Measurements from ENCODE around the gene A4GALT.
"Not testable (repeated sequence)": the region's sequence is repeated elsewhere in the genome, so short reads cannot be mapped to it uniquely, and the experiment has no call there.

A4GALT gene

DNA sequence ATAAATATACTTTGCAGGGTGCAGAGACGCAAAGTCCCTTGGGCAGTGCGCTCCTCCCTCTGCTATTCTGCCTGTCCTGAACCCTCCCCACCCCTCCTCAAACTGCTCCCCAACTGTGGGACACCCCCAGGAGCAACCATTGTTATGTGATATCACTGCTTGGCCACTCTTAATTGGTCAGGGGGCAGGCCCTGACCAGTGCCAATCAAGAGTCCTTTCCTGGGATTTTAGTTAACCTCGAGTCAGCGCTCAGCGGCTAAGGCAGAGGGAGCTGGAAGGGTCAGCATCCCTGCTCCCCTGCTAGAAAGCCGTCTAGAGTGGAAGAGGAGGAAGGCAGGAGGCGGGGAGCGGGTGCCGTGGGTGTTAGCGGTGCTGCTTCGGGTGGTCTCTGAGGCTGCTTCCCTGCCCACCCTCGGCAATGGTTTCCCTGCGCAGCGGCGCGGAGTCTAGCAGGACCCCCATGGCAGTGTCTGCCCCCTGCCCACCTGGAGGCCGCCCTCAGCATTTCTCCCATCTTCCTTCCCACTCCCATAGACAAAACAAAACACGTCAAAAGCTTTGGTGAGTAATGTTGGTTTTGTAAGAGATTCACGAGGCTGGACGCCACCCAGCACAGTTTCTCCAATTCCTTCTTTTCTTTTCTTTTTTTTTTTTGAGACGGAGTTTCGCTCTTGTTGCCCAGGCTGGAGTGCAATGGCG, 38.4 kb upstream of the A4GALT start:
- FAIRE-seq: no peak
- no peak for DNase-seq (ENCODE audit: insufficient read length)
- TF ChIP-seq POLR2A (IDR thresholded peaks at IDR 0.05; ENCODE audit: low read depth, low read length) (no peak), POLR2AphosphoS5 (IDR thresholded peaks at IDR 0.05; ENCODE audit: low read depth, low read length) (no peak), TAF1 (IDR thresholded peaks at IDR 0.05; ENCODE audit: borderline replicate concordance, low read depth, low read length) (no peak)

DNA sequence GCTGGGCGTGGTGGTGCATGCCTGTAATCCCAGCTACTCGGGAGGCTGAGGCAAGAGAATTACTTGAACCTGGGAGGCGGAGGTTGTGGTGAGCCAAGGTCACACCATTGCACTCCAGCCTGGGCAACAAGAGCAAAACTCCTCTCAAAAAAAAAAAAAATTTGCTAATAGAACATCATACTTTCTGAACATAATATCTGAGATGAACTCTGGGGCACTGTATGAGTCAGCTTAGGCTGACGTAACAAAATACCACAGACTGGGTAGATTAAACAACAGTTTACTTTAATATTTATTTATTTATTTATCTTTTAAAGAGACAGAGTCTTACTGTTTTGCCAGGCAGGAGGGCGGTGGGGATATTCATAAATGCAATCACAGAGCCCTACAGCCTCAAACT, 34.9 kb upstream of the A4GALT start:
- DNase-seq (ENCODE audit: insufficient read length); FAIRE-seq: not testable (repeated sequence)

DNA sequence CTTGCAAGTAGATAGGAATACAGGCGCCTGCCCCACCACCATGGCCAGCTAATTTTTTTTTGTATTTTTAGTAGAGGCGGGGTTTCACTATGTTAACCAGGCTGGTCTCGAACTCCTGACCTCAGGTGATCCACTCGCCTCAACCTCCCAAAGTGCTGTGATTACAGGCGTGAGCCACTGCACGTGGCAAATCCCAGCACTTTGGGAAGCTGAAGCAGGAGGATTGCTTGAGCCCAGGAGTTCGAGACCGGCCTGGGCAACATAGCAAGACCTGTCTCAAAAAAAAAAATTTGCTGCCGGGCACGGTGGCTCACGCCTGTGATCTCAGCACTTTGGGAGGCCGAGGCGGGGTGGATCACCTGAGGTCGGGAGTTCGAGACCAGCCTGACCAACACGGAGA, 34.5 kb upstream of the A4GALT start:
- DNase-seq (ENCODE audit: insufficient read length); FAIRE-seq: not testable (repeated sequence)

DNA sequence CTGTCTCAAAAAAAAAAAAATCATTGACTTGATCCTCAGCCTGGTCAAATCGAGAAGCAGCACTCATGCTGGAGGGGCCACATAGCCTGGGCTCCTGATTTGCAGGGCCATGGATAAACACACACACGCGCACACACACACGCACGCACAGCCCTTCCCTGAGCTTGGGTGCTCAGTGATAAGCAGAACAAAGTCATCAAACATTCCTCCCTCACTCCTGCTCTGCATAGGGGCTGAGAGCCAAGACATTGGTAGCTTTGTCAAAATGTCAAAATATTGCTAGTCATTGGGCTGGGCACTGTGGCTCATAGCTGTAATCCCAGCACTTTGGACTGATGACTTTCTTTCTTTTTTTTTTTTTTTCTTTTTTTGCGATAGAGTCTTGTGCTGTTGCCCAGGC, 34.0 kb upstream of the A4GALT start:
- no peak for FAIRE-seq
- no peak for TF ChIP-seq TAF1 (IDR thresholded peaks at IDR 0.05; ENCODE audit: borderline replicate concordance, low read depth, low read length)
- DNase-seq (ENCODE audit: insufficient read length): no peak

DNA sequence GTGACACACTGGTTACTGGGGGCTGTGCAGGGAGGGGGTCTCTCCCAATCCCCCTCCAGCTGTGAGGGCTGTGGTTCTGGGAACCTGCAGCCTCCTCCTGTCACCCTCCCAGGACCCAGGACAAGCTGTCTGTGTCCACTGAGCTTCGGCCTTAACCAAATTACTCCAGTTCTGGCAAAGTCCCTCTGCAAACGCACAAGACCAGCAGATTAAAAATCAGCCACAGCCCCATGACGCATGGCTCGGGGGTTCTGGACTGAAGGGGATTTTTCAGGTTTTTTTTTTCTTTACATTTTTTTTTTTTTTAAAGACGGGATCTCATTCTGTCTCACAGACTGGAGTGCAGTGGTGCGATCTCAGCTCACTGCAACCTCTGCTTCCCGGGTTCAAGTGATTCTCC, 32.2 kb upstream of the A4GALT start:
- DNase-seq (ENCODE audit: insufficient read length): no peak
- no peak for FAIRE-seq
- TF ChIP-seq POLR2A (IDR thresholded peaks at IDR 0.05; ENCODE audit: low read depth, low read length): no peak
- TF ChIP-seq TAF1 (IDR thresholded peaks at IDR 0.05; ENCODE audit: borderline replicate concordance, low read depth, low read length): no peak; the same call in 1 of the 2 replicates
- no peak for TF ChIP-seq POLR2AphosphoS5 (IDR thresholded peaks at IDR 0.05; ENCODE audit: low read depth, low read length)

DNA sequence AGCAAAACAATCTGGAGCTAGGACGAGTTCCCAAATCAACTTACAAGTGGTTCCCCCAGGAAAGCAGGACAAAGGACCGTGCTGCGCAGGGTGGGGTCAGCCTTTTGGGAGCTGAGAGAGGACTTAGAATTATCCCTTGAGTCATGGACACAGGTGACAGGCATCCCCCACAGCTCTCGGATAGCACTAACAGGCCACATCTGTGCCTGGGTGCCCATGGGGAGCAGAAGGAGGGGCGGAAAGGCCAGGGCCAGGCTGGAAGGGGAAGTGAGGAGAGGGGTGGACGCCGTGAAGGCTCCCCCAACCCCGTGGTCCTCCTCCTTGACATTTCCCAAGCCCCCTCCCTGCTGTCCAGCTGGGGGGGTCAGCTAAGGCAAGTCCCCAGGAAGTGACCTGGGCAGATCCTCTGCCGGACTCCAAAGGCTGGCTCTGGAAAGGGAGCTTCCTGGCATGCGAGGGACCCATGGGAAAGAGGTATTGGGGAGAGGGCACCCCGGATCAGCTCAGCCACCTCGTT, 31.6 kb upstream of the A4GALT start:
- FAIRE-seq (no peak), DNase-seq (ENCODE audit: insufficient read length) (no peak)
- TF ChIP-seq TAF1 (IDR thresholded peaks at IDR 0.05; ENCODE audit: borderline replicate concordance, low read depth, low read length) (no peak), POLR2AphosphoS5 (IDR thresholded peaks at IDR 0.05; ENCODE audit: low read depth, low read length) (no peak), POLR2A (IDR thresholded peaks at IDR 0.05; ENCODE audit: low read depth, low read length) (no peak)

DNA sequence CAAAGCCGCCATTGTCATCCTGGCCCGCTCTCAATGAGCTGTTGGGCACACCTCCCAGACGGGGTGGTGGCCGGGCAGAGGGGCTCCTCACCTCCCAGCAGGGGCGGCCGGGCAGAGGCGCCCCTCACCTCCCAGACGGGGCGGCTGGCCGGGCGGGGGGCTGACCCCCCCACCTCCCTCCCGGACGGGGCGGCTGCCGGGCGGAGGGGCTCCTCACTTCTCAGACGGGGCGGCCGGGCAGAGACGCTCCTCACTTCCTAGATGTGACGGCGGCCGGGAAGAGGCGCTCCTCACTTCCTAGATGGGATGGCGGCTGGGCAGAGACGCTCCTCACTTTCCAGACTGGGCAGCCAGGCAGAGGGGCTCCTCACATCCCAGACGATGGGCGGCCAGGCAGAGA, 29.8 kb upstream of the A4GALT start:
- not testable (repeated sequence) for FAIRE-seq

DNA sequence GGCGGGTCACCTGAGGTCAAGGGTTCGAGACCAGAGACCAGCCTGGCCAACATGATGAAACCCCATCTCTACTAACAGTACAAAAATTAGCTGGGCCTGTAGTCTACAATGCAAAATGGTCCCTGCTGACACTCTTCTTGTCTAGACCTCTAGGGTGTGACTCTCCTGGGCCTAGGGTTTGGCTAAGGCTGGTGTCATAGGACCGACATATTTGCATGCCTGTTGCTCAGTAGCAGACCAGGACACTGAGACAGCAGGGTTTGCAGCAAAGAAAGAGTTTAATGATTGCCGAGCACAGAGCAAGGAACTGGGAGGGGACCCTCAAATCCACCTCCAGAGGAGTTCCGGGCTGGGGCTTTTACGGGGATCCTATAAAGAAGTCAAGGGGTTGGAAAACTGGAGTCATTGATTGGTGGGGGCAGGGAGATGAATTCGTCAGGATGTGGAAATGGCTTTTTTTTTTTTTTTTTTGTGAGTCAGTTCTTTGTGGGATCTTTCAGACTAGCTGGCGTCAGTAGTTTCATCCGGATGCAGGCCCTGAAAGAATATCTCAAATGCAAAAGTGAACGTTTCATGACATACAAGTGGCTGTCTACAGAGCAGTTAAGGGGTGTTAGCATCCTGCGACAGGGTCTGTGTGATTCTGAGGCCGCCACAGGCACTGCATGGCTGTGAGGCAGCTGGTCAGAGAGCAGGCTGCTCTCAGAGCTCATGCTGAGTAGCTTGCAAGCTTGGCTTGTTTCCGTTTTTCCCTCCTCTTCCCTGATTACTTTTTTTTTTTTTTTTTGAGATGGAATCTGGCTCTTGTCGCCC, 27.2 kb upstream of the A4GALT start:
- FAIRE-seq (no peak), DNase-seq (ENCODE audit: insufficient read length) (no peak)
- TF ChIP-seq TAF1 (IDR thresholded peaks at IDR 0.05; ENCODE audit: borderline replicate concordance, low read depth, low read length) (no peak), POLR2A (IDR thresholded peaks at IDR 0.05; ENCODE audit: low read depth, low read length) (no peak), POLR2AphosphoS5 (IDR thresholded peaks at IDR 0.05; ENCODE audit: low read depth, low read length) (no peak)

More for the DNA sequence above, 29.8 kb upstream of the A4GALT start:
- not testable (repeated sequence) for DNase-seq (ENCODE audit: insufficient read length)

DNA sequence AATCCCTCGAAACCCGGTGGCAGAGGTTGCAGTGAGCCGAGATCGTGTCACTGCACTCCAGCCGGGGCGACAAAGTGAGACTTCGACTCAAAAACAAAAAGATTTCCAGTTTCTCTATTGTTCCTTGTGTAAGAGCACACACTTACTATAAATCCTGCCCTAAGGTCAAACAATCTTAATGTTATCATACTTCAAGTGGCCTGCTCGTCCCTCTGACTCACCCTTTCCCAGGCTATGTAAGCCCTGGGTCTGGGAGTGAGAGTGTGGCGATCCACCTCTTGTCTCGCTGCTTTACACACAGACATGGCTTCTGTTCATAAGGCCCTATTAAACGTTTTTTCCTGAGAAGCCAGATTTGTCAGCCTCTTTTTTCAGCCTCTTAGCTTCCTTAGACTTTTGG, 24.4 kb upstream of the A4GALT start:
- no peak for FAIRE-seq
- no peak for DNase-seq (ENCODE audit: insufficient read length)

DNA sequence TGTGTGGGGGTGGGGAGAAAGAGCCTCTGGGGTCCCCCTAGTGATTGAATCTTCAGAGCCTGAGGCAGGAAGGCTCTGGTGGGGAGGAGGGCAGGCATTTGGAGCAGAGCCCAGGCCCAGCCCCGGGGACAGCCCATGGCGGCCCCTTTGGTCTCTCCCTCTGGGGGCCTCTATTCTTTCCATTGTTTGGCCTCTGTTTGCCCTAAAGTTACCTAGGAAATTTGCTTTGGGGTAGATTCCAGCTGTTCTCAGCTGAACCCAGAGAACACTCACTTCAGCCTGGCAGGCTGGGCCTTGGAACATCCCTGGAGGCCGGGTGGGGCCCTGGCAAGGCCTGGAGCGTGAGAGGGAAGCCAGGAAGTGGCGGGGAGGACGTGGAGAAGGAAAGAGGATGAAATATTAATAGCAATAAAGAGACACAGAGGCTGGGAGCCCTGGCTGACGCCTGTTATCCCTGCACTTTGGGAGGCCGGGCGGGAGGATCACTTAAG, 22.9 kb upstream of the A4GALT start:
- DNase-seq (ENCODE audit: insufficient read length): no peak
- TF ChIP-seq POLR2A (IDR thresholded peaks at IDR 0.05; ENCODE audit: low read depth, low read length): no peak
- no peak for TF ChIP-seq TAF1 (IDR thresholded peaks at IDR 0.05; ENCODE audit: borderline replicate concordance, low read depth, low read length)
- TF ChIP-seq POLR2AphosphoS5 (IDR thresholded peaks at IDR 0.05; ENCODE audit: low read depth, low read length): no peak
- no peak for FAIRE-seq

More for the DNA sequence above, 24.4 kb upstream of the A4GALT start:
- TF ChIP-seq POLR2AphosphoS5 (IDR thresholded peaks at IDR 0.05; ENCODE audit: low read depth, low read length): no peak
- TF ChIP-seq POLR2A (IDR thresholded peaks at IDR 0.05; ENCODE audit: low read depth, low read length): no peak
- TF ChIP-seq TAF1 (IDR thresholded peaks at IDR 0.05; ENCODE audit: borderline replicate concordance, low read depth, low read length): no peak

DNA sequence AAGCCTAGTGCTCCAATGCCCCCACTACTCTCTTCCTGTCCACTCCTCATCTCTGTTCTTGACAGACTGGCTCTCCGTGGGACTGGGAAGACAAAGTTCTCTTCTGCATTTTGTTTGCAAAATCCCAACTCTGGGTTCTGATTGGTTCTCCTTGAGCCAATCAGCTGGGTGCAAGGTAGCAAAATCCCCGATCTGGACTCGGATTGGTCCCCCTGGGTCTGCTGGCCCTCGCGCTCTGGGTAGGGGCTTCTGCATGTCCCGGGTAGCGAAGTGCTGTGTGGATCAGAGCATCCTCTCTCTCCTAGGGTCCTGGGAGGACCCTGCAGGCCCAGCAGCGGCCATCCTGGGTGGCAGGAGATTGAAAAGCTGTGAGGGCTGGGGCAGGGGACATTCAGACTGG, 22.3 kb upstream of the A4GALT start:
- FAIRE-seq (no peak), DNase-seq (ENCODE audit: insufficient read length) (no peak)
- TF ChIP-seq POLR2AphosphoS5 (IDR thresholded peaks at IDR 0.05; ENCODE audit: low read depth, low read length) (no peak), TAF1 (IDR thresholded peaks at IDR 0.05; ENCODE audit: borderline replicate concordance, low read depth, low read length) (no peak), POLR2A (IDR thresholded peaks at IDR 0.05; ENCODE audit: low read depth, low read length) (no peak)

DNA sequence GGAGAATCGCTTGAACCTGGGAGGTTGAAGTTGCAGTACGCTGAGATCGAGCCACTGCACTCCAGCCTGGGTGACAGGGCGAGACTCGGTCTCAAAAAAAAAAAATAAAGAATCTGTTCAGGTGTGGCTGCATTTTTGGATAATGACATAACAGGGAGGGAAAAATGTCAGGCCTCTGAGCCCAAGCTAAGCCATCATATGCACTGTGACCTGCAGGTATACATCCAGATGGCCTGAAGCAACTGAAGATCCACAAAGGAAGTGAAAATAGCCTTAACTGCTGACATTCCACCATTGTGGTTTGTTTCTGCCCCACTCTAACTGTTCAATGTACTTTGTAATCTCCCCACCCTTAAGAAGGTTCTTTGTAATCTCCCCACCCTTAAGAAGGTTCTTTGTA, 19.6 kb upstream of the A4GALT start:
- DNase-seq (ENCODE audit: insufficient read length): not testable (repeated sequence)

DNA sequence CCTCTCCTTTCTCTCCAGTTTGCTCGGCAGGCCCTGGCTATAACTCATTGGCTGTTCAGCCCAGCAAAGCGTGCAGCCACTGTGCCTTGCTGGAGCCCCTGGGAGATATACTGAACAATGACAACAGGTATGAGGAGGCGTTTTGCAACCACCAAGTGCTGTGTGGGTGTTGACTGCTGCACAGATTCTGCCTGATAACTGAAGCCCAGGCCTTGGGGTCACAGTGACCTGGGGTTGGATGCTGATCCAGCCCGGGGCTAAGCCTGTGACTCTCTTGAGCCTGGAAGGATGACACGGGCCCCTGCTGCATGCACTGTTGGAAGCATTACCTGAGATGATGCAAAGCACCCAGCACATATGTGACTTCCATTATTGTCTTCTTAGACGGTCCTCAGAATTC, 13.7 kb upstream of the A4GALT start:
- TF ChIP-seq POLR2AphosphoS5 (IDR thresholded peaks at IDR 0.05; ENCODE audit: low read depth, low read length) (no peak), TAF1 (IDR thresholded peaks at IDR 0.05; ENCODE audit: borderline replicate concordance, low read depth, low read length) (no peak), POLR2A (IDR thresholded peaks at IDR 0.05; ENCODE audit: low read depth, low read length) (no peak)
- FAIRE-seq (no peak), DNase-seq (ENCODE audit: insufficient read length) (no peak)

More for the DNA sequence above, 19.6 kb upstream of the A4GALT start:
- FAIRE-seq: not testable (repeated sequence)

DNA sequence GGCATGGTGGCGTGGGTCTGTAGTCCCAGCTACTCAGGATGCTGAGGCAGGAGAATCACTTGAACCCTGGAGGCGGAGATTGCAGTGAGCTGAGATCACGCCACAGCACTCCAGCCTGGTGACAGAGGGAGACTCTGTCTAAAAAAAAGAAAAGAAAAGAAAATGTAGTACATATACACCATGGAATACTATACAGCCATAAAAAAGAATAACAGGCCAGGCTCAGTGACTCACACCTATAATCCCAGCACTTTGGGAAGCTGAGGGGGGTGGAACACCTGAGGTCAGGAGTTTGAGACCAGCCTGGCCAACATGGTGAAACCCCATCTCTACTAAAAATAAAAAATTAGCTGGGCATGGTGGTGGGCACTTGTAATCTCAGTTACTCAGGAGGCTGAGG, 12.7 kb upstream of the A4GALT start:
- DNase-seq (ENCODE audit: insufficient read length); FAIRE-seq: not testable (repeated sequence)

Data from GM12892 (cell line).